GM12878 (cell line): ENCODE data around the gene TMEM63B. TPM values are rescaled to one million over a fixed set of nuclear protein-coding genes. Genes with fewer than 3 reads are reported as not detected.

Source experiments
- ATAC-seq: fragments of 200-7000 bp; cut with Tn5 transposase; 3 replicates; pipeline ENCODE4 v1.9.1; 2020; ENCODE audit warnings: mild to moderate bottlenecking, moderate library complexity
- BruUV-seq: library from RNA; stranded (reverse); fragments of 400-500 nt; replicated peaks from 2 replicates; lab custom pipeline; 2021; lab: Mats Ljungman, UMichigan
- CTCF ChIA-PET: fragments of 300-600 bp; sonication (Branson Sonifier 250); formaldehyde crosslinking; extraction: SDS; loops from one replicate; lab custom pipeline; 2021; ENCODE audit warnings: inconsistent platforms; lab: Yijun Ruan, JAX
- POLR2A ChIA-PET: fragments of 350-600 bp; formaldehyde crosslinking; extraction: SDS; loops from one replicate; lab custom pipeline; 2021; ENCODE audit warnings: inconsistent platforms; lab: Charles Lee
- RAD21 ChIA-PET: fragments of 300-600 bp; sonication (Branson Sonifier 250); formaldehyde crosslinking; loops from one replicate; lab custom pipeline; 2023; ENCODE audit warnings: antibody characterized with exemption; ENCODE audit not compliant: unreplicated experiment; lab: Charles Lee
- SMC1A ChIA-PET: fragments of 300-600 bp; sonication (Branson Sonifier 250); formaldehyde crosslinking; loops from one replicate; lab custom pipeline; 2023; ENCODE audit not compliant: unreplicated experiment, uncharacterized antibody; lab: Charles Lee
- DNase-seq: peaks from one replicate; pipeline ENCODE4 v3.0.0-alpha.2; 2011; ENCODE audit warnings: low read depth, low spot score
- FAIRE-seq: peaks from 3 replicates; lab custom pipeline; 2011; peaks lifted over from hg19 to GRCh38; lab: Jason Lieb, UNC
- H2AFZ ChIP-seq: 2 replicates; pipeline ENCODE4 v1.6.0; 2011; ENCODE audit warnings: low read depth, low read length, control low read depth; ENCODE audit not compliant: control insufficient read depth
- H3K27ac ChIP-seq: 2 replicates; pipeline ENCODE4 v1.5.1; 2011; ENCODE audit warnings: control low read depth; ENCODE audit not compliant: control insufficient read depth, insufficient read depth
- H3K27me3 ChIP-seq, 2 experiments: replicated peaks in 1 of 2; 2 replicates each; pipeline versions ENCODE4 v1.6.0 to v1.6.1; 2011; ENCODE audit warnings: low read length in 1 of 2; ENCODE audit not compliant: control insufficient read depth in 2 of 2, insufficient read depth in 2 of 2
- H3K36me3 ChIP-seq, 2 experiments: 2 replicates each; pipeline ENCODE4 v1.5.1; 2011; ENCODE audit warnings: low read length in 1 of 2; ENCODE audit not compliant: control insufficient read depth in 2 of 2, insufficient read depth in 2 of 2
- H3K4me1 ChIP-seq: 2 replicates; pipeline ENCODE4 v1.6.1; 2011; ENCODE audit warnings: mild to moderate bottlenecking, low read length, moderate library complexity, mixed read lengths; ENCODE audit not compliant: control insufficient read depth, insufficient read depth
- H3K4me2 ChIP-seq: 2 replicates; pipeline ENCODE4 v1.6.0; 2011; ENCODE audit warnings: control low read depth; ENCODE audit not compliant: control insufficient read depth, insufficient read depth
- H3K4me3 ChIP-seq: fragments of 200-600 bp; sonication (generic); 2 replicates; pipeline ENCODE4 v1.5.1; 2016
- H3K79me2 ChIP-seq: 2 replicates; pipeline ENCODE4 v1.6.0; 2011; ENCODE audit warnings: low read length; ENCODE audit not compliant: control insufficient read depth, insufficient read depth
- H3K9ac ChIP-seq: 2 replicates; pipeline ENCODE4 v1.8.0; 2011; ENCODE audit warnings: low read length, control low read depth, mixed read lengths; ENCODE audit not compliant: control insufficient read depth, insufficient read depth
- H3K9me3 ChIP-seq: replicated peaks from 3 replicates; pipeline ENCODE4 v1.5.1; 2011; ENCODE audit warnings: mild to moderate bottlenecking, low read length; ENCODE audit not compliant: control insufficient read depth, insufficient read depth
- H4K20me1 ChIP-seq: 2 replicates; pipeline ENCODE4 v1.6.0; 2011; ENCODE audit not compliant: control insufficient read depth, insufficient read depth
- CHD4 ChIP-seq: fragments of 200-600 bp; sonication (generic); IDR thresholded peaks from 2 replicates; pipeline ENCODE4 v1.6.1; 2016; ENCODE audit warnings: mild to moderate bottlenecking
- CREB1 ChIP-seq: IDR thresholded peaks from 2 replicates; pipeline ENCODE4 v1.6.1; 2012; ENCODE audit warnings: low read depth, mild to moderate bottlenecking, inconsistent platforms
- E4F1 ChIP-seq: fragments of 450-650 bp; IDR thresholded peaks from 2 replicates; pipeline ENCODE4 v1.6.1; 2018; ENCODE audit warnings: borderline replicate concordance, mild to moderate bottlenecking; ENCODE audit not compliant: partially characterized antibody
- EP300 ChIP-seq, 2 experiments: fragments of 150-350 bp in 1 of 2; IDR thresholded peaks; 2 replicates each; pipeline ENCODE4 v1.6.1; 2011 to 2012; ENCODE audit warnings: low read depth in 2 of 2, low read length in 2 of 2, borderline replicate concordance in 1 of 2, improper control_type of control experiment in 1 of 2, inconsistent platforms in 1 of 2; ENCODE audit not compliant: control insufficient read depth in 1 of 2
- GABPA ChIP-seq: IDR thresholded peaks from 2 replicates; pipeline ENCODE4 v1.6.1; 2014; ENCODE audit warnings: antibody characterized with exemption, low read depth, mild to moderate bottlenecking, inconsistent platforms
- HCFC1 ChIP-seq: fragments of 150-350 bp; IDR thresholded peaks from 2 replicates; pipeline ENCODE4 v1.6.1; 2014; ENCODE audit warnings: low read length
- HDGF ChIP-seq: fragments of 450-650 bp; IDR thresholded peaks from 2 replicates; pipeline ENCODE4 v1.6.1; 2016; ENCODE audit warnings: antibody characterized with exemption
- KAT2A ChIP-seq: conservative IDR thresholded peaks from 2 replicates; pipeline ENCODE4 v1.6.1; 2011; ENCODE audit warnings: low read depth, low read length; ENCODE audit not compliant: control insufficient read depth
- MAX ChIP-seq: IDR thresholded peaks from 2 replicates; pipeline ENCODE4 v1.6.1; 2012; ENCODE audit warnings: low read depth, low read length, improper control_type of control experiment
- MEF2A ChIP-seq: IDR thresholded peaks from 2 replicates; pipeline ENCODE4 v1.6.1; 2011; ENCODE audit warnings: low read depth, mild to moderate bottlenecking, low read length, moderate library complexity; ENCODE audit not compliant: insufficient read depth
- SMC3 ChIP-seq: IDR thresholded peaks from 2 replicates; pipeline ENCODE4 v1.6.1; 2011; ENCODE audit warnings: low read length, improper control_type of control experiment, borderline replicate concordance
- ZBTB33 ChIP-seq: fragments of 450-650 bp; IDR thresholded peaks from 2 replicates; pipeline ENCODE4 v1.6.1; 2017; ENCODE audit warnings: mild to moderate bottlenecking
- ZNF622 ChIP-seq: fragments of 450-650 bp; IDR thresholded peaks from 2 replicates; pipeline ENCODE4 v1.6.1; 2017; ENCODE audit warnings: mild to moderate bottlenecking, inconsistent platforms
- ZZZ3 ChIP-seq: IDR thresholded peaks from 2 replicates; pipeline ENCODE4 v1.6.1; 2011; ENCODE audit warnings: low read depth; ENCODE audit not compliant: control insufficient read depth, insufficient read length
- WGBS: methylation state at CpG from one replicate; pipeline ENCODE4 v1.1.6; 2016; ENCODE audit warnings: low lambda C conversion rate; ENCODE audit not compliant: insufficient replicate concordance, insufficient coverage; ENCODE audit errors: missing lambda C conversion rate; 5-methylcytosine and 5-hydroxymethylcytosine counted together
- in situ Hi-C: fragments of 300-500 bp; cut with MboI; formaldehyde crosslinking; loops from 9 replicates; pipeline ENCODE4 v1.14.3; 2018; ENCODE audit warnings: mixed read lengths
- intact Hi-C: fragments of 100-400 bp; cut with micrococcal nuclease; formaldehyde crosslinking; loops from one replicate; pipeline ENCODE4 v1.14.2; 2022; ENCODE audit not compliant: unreplicated experiment
- polyA plus RNA-seq, 11 experiments: library from polyadenylated mRNA; depleted of rRNA in 4 of 11; unstranded in 6 of 11; stranded (reverse) in 5 of 11; fragments of >200 nt; fragmentation: Nextera tagmentation in 4 of 11; fragmentation: Illumina TruSeq in 1 of 11; extraction: Ambion mirVana in 4 of 11; extraction: Trizol in 1 of 11; gene quantifications; 1 replicate in 1 of 11; 2 replicates in 10 of 11; pipeline versions ENCODE4 v1.2.1 to v1.2.3, GENCODE V29; 2011 to 2016; ENCODE audit warnings: inconsistent platforms in 2 of 11, missing spikeins in 2 of 11, low read depth in 1 of 11
- total RNA-seq, 4 experiments: library from RNA; depleted of rRNA in 3 of 4; stranded (reverse); fragments of >200 nt in 3 of 4; fragmentation: Illumina TruSeq in 1 of 4; extraction: Trizol in 1 of 4; gene quantifications; 2 replicates each; pipeline versions ENCODE4 v1.2.1 to v1.2.3, GENCODE V29; 2013 to 2021

TMEM63B gene
- total and polyA plus RNA-seq, 10 of the 15 experiments (the other 5 are each of a cell fraction or from before 2014, with no cell fraction given) = 0.09 to 15.0 (median 7.1) TPM; not detected in 1

GRCh38 chr6:44093066-44093465 is 34.3 kb upstream of the TMEM63B start (continued):
- no peak for TF ChIP-seq ZBTB33

DNA sequence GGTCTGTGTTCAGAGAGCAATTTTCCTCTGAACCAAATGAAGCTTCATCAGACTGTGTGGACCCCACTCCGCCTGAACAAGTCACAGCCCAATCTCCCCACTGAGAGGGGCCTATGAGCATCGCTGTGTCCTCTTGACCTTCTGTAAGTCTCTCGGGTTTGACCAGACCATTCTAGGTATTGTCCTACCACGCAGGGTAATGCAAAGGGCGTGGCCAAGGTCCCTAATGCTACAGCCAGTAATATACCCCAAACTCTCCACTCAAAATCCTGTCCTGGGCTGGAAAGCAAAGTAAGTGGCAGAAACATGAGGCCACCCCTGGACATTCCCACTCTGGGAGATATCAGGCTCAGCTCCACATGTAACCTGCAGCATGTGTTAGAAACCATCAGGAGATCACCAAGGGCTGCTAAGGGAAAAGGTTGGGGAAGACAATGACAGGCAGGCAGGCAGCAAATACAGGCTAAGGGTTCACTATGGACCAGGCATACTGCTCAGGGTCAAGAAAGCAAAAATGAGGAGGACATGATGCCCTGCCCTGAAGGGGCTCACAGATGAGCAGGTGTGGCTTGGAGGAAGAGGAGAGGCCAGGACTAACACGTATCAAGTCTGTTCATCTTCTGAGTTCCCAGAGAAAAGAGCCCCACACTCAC is 33.5 kb upstream of the TMEM63B start:
- POLR2A ChIA-PET = no interaction called here
- no peak overlapping the region for H3K9ac ChIP-seq
- BruUV-seq = no TSS peak
- no peaks in the 10 kb centered on the region for H3K4me1 ChIP-seq
- H3K79me2 ChIP-seq = no peaks in the 10 kb centered on the region
- 95% methylated on average over 6 of the region's 6 CpGs for WGBS
- H3K4me3 ChIP-seq = no peak overlapping the region
- RAD21 ChIA-PET = interaction anchor here (0.6 kb wide), 1 partner anchor 27 kb away, joined by 4 read pairs; no protein-coding TSS in a partner anchor
- H4K20me1 ChIP-seq = no peaks in the 10 kb centered on the region
- H2AFZ ChIP-seq = no peak overlapping the region
- no peak for TF ChIP-seq ZZZ3
- no peak for TF ChIP-seq GABPA
- no peak for TF ChIP-seq ZNF622
- TF ChIP-seq HDGF = no peak
- TF ChIP-seq MEF2A = no peak
- no peak for TF ChIP-seq E4F1
- no peak for TF ChIP-seq CREB1
- no peak for TF ChIP-seq MAX
- no peak for TF ChIP-seq HCFC1
- TF ChIP-seq CHD4 = no peak
- no peak for TF ChIP-seq KAT2A
- TF ChIP-seq SMC3 = no peak
- TF ChIP-seq EP300 (IDR thresholded peaks at IDR 0.05; ENCODE audit: borderline replicate concordance in 1 of 2, control insufficient read depth in 1 of 2, low read depth in 2 of 2, low read length in 2 of 2) = no peak
- SMC1A ChIA-PET = interaction anchor here (1.1 kb wide), 1 partner anchor 15 kb away, joined by 3 read pairs; no protein-coding TSS in a partner anchor
- CTCF ChIA-PET = interaction anchor here (0.7 to 5.1 kb wide), 3 partner anchors 10 to 154 kb away, joined by 3 to 31 read pairs (median 3); no protein-coding TSS in a partner anchor
- intact Hi-C loops = no loop called here
- DNase-seq (no peak), ATAC-seq (no peak), FAIRE-seq (no peak)
- in situ Hi-C loops = no loop called here
- no peaks in the 10 kb centered on the region for H3K9me3 ChIP-seq
- H3K27ac ChIP-seq = no peak overlapping the region
- no peak overlapping the region for H3K4me2 ChIP-seq
- H3K27me3 ChIP-seq = no peaks in the 10 kb centered on the region
- no peaks in the 10 kb centered on the region for H3K36me3 ChIP-seq
